HG02852 (cell line): ENCODE data around the gene UROD.
"Not testable (repeated sequence)": the region's sequence is repeated elsewhere in the genome, so short reads cannot be mapped to it uniquely, and the experiment has no call there.

Experiments used
- ATAC-seq: cut with Tn5 transposase; IDR thresholded peaks from one replicate; pipeline ENCODE4 v1.9.1; 2021; ENCODE audit warnings: mild to moderate bottlenecking, moderate library complexity; ENCODE audit not compliant: unreplicated experiment

UROD gene

DNA sequence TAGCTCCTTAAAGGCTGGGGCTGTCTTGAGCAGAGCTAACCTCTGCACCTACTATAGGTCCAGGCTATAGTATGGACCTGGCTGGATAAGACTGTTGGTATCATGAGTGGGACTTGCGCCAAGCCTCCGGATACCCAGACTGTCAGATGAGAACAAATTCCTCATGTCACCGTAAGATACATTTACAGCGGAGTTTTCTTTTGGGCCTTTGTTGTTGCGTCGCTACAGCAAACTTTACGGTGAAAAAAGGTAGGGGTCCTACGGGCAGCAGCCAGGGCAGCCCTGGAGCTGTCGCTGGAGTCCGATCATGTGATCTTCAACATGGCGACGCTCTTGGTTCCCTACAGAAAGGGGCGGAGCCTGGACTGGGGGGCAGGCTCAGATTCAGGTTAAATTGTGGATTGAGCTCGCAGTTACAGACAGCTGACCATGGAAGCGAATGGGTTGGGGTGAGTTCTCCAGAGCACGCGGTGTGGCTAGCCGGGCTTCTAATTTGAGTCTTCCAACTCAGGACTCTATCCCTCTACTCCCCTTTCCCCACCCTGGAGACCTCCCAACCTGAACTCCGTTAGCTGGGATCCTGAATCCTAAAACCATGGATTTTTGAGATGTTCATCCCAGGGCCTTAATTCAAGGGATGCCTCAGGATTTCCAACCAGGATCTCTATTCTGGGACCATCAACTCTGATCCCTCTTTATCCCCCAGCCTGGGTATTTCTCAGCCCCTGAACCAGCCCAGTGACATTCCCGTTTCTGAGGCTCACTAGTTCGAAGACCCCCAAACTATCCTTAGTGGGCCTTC, at the start of gene UROD:
TSS of gene UROD (plus strand) at position 418 of the 802 bp plus-strand sequence. CDS start at position 430, 12 bp downstream.
- peak; percentile 59 for ATAC-seq

DNA sequence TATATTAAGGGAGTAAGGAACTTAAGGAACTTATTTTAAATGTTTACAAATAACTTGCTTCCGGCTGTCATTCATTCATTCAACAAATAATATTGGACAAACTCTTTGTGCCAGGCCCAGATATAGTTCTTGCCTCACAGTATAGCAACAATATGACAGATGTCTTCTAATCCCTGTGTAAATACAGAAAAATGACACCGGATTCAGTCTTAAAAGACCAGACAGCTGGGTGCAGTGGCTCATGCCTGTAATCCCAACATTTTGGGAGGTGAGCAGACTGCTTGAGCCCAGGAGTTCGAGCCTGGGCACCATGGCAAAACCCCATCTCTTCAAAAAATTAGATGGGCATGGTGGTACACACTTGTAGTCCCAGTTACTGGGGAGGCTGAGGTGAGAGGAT, 49.3 kb upstream of the UROD start:
- no peak for ATAC-seq

DNA sequence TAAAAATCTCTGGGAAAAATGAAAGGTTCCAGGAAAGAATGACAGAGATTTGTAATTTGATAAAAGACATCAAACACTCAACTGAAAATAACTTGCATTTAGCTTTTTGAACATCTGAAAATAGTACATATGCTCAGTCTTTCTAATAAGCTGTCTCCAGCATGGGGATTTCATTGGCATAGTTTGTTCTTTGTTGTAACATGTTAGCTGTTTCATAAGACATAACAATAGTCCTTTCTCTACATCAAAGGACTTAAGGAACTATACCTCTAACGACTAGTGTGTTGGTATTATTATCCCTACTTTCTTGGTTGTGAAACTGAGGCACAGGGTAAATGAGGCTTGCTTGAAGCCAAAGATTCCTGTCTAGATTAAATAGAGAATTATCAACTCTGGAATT, 47.7 kb upstream of the UROD start:
- ATAC-seq, result no peak

- no peak for ATAC-seq
Observed at GRCh38 chr1:44970317-44970716, 41.7 kb upstream of the UROD start.

DNA sequence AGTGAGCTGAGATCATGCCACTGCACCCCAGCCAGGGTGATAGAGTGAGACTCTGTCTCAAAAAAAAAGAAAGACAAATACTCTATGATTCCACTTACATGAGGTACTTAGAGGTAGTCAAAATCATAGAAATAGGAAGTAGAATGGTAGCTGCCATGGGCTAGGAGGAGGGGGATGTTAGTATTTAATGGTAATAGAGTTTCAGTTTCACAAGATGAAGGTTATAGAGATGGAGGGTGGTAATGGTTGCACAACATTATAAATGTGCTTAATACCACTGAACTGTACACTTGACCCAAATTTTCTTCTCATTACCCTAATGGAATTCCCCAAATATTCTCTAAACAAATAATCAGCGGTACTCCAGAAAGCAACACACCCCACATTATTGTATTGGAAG, 38.4 kb upstream of the UROD start:
- ATAC-seq, result no peak

- no peak for ATAC-seq
Observed at GRCh38 chr1:44976252-44976651, 35.8 kb upstream of the UROD start.

DNA sequence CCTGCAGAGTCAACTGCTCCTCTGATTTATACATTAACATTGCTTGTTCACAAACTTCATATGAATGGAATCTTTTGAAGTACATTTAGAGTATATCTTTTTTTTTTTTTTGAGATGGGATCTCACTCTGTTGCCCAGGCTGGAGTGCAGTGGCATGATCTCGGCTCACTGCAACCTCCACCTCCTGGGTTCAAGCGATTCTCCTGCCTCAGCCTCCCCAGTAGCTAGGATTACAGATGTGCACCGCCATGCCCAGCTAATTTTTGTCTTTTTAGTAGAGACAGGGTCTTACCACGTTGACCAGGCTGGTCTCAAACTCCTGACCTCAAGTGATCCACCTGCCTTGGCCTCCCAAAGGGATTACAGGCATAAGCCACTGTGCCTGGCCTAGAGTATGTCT, 34.7 kb upstream of the UROD start:
- ATAC-seq, result not testable (repeated sequence)

GRCh38 chr1:44985747-44986359, 26.2 kb upstream of the UROD start:
- peak; percentile 5 for ATAC-seq

DNA sequence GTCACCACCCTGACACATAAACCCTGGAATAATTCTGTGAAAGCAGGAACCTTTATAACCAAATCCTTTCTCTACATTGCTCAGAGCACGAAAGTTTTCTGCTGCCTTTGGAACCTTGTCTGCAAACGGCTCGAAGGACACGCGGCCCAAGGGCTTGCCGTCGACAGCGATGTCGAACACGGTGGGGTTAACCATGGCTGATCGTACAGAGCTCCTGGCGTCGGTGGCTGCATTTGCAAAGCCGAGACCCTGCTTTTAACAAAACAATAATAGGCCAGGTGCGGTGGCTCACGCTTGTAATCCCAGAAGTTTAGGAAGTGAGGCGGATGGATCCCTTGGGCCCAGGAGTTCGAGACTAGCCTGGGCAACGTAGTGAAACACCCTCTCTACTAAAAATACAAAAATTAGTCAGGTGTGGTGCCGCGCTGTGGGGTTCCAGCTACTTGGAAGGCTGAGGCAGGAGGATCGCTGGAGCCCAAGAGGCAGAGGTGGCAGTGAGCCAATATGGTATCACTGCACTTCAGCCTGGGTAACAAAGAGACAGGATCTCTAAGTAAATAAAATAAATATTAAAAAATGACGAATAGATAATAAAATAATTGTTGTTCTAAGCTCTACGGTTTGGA, 23.4 kb upstream of the UROD start:
- ATAC-seq, result no peak

- no peak for ATAC-seq
Observed at GRCh38 chr1:44994309-44994898, 17.6 kb upstream of the UROD start.

GRCh38 chr1:44995467-44996238, 16.4 kb upstream of the UROD start:
- no peak for ATAC-seq

DNA sequence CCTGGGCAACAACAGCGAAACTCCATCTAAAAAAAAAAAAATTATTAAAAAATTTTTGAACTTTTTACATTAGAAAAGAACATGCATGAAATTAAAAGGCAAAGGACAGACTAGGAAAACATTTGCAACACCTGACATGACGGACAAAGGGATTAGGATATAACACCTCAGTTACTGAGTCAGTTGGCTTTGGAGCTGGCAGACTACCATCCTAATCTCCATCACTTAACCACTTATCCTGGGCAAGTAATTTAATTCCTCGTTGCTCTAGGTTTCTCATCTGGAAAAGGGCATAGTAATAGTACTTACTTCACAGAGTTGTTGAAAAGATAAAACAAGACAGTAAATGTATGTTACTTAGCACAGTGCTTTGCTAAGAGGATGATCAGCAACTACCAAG, 12.8 kb upstream of the UROD start:
- ATAC-seq, result no peak

DNA sequence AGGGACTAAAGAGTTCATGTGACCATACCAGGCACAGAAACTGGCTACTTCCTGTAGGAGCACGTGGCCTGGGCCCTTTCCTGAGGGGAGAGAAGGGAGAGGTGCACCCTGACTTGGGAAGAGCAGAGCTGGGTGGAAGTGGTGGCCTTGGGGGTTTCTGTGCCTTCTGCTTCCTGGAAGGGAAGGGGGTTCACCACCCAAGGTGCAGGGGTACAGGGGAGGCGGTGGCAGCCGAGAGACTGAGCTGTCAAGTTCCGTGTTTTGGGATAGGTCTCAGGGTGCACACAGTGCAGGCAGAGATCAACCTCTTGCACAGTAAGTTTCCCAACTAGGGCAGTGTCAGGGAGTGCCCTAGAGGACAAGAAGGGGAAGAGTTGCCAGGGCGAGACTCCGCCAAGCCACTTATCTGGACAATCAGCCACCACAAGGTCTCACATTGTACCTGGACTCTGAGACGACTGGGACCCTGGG, 11.0 kb upstream of the UROD start:
- ATAC-seq, result no peak

GRCh38 chr1:45001576-45001975, 10.5 kb upstream of the UROD start:
- ATAC-seq, result not testable (repeated sequence)

GRCh38 chr1:45002650-45003645, 9.1 kb upstream of the UROD start:
- no peak for ATAC-seq

DNA sequence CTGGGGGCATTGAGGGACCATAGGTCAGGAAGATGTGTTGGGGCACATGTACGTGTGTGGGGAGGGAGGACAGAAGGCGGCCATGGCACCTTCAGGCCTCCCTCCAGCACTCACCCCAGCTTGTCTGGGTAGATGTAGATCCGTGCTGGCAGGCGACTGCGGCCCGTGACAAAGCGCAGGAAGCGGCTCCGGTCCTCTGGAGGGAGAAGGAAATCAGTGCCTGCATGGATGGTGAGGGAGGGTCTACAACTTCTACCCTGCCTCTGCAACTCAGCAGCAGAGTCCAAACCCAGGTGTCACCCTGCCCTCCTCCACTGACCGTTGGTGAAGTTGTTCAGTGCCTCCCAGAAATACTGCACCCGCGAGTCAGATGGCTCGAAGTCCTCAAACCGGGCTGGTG, 8.3 kb upstream of the UROD start:
- no peak for ATAC-seq

DNA sequence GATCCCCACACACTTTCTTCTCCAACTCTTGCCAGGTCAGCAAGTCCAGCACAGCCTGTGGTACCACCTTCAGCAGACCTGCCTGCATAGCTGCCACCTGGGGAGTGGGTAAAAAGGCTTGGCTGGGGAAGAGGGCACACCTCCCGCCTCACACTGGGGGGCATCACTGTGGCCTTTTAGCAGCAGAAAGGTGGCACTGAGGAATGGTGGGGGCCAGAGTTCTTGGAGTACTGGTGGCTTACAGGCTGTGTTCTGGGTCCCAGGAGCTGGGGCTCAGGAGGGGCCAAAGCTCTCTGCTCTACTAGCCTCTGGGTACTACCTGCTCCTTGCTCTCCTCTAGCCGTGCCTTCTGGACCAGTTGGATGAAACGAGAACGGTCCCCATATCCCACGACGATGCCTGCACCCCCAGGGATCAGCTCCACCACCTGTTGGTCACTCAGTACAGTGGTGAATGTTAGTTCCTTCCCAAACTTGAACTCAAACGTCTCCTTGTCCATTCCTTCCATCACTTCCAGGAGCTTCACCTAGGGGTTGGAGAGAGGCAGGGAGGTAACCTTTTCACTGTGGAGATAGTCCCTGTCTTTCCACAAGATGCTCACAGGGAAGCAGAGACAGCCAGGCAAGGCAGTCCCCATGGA, 7.7 kb upstream of the UROD start:
- no peak for ATAC-seq

DNA sequence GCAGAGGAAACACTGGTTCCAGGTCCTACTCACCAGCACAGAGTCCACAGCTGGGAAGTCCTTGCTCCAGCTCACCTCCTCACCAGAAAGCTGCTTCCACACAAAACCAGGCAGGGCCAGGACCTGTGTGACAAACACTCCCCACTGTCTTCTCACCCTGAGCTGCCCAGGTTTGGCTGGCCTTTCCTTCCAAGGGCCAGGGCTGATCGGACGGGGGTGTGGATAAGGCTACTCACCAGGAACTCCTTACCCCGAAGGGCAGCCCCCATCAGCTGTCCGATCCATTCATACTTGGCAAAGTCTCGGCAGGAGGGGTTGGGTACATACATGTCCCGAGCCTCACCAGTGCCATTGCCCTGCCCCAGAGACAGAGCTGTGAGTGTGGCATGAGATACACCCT, 6.3 kb upstream of the UROD start:
- ATAC-seq, result no peak

GRCh38 chr1:45007311-45007710, 4.7 kb upstream of the UROD start:
- ATAC-seq, result no peak
